GM18520 (cell line): ENCODE measurements around the gene CDC14A.
A peak's percentile ranks its signal among the peaks of the same experiment; 100 is the strongest.
"Not testable (repeated sequence)": the region's sequence is repeated elsewhere in the genome, so short reads cannot be mapped to it uniquely, and the experiment has no call there.

Source experiments
- ATAC-seq: cut with Tn5 transposase; IDR thresholded peaks from one replicate; pipeline ENCODE4 v1.9.1; 2021; ENCODE audit not compliant: unreplicated experiment

Gene CDC14A

GRCh38 chr1:100361511-100362089 lies 9.3 kb downstream of the CDC14A start:
- ATAC-seq: no peak

GRCh38 chr1:100362821-100363466 lies 10.6 kb downstream of the CDC14A start:
- no peak for ATAC-seq

DNA sequence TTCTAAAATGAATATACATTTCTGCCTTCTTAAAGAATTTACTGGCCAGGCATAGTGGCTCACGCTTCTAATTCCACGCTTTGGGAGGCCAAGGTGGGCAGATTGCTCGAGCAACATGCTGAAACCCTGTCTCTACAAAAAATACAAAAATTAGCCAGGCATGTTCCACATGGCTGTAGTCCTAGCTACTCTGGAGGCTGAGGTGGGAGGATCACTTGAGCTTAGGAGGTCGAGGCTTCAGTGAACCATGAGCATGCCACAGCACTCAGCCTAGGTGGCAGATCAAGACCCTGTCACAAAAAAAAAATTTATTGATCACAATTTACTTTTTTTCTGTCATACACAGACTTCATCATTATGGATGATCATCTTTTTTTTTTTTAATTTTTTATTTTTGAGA lies 11.5 kb downstream of the CDC14A start:
- no peak for ATAC-seq

DNA sequence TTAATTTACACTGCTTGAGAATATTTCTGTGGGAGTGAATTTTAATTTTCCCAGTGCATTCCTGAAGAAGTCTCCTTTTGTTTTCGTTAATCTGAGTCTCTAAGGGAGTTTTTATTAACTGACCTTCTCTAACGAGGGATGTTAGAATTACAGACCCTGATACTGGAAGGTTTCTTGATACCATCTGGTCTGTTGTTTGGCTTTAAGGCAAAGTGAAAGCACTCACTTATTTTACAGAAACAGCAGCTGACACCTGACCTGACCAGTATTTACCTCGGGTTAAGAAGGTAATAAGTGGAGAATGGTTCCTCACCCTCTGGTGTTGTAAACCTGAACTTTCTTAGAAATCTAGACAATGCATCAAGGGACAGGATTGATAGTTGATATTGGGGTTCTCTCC lies 12.4 kb downstream of the CDC14A start:
- no peak for ATAC-seq

DNA sequence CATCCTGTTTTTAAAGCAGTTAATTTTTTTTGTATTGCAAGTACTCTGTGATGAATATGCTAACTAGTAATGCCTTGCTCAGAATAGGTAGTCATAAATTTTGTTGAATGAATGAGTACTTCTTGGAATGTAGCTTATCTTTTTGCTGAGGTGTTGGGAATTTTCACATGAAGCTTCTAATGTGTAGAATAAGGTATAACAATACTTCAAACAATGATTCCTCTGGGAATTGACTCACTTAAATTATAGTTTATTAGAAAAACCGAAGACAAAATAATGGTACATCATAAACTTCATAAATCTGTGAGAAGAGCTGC lies 13.9 kb downstream of the CDC14A start:
- ATAC-seq: no peak

DNA sequence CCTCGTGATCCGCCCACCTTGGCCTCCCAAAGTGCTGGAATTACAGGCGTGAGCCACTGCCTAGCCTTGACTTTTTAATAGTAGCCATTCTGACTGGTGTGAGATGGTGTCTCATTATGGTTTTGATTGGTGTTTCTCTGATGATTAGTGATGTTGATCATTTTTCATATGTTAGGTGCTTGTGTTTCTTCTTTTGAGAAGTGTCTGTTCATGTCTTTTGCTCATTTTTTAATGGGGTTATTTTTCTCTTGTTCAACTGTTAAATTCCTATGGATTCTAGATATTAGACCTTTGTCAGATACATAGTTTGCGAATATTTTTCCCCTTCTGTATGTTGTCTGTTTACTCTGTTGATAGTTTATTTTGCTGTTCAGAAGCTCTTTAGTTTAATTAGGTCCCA lies 17.0 kb downstream of the CDC14A start:
- not testable (repeated sequence) for ATAC-seq

DNA sequence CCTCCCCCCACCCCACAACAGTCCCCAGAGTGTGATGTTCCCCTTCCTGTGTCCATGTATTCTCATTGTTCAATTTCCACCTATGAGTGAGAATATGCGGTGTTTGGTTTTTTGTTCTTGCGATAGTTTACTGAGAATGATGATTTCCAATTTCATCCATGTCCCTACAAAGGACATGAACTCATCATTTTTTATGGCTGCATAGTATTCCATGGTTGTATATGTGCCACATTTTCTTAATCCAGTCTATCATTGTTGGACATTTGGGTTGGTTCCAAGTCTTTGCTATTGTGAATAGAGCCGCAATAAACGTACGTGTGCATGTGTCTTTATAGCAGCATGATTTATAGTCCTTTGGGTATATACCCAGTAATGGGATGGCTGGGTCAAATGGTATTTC lies 21.6 kb downstream of the CDC14A start:
- ATAC-seq: not testable (repeated sequence)

DNA sequence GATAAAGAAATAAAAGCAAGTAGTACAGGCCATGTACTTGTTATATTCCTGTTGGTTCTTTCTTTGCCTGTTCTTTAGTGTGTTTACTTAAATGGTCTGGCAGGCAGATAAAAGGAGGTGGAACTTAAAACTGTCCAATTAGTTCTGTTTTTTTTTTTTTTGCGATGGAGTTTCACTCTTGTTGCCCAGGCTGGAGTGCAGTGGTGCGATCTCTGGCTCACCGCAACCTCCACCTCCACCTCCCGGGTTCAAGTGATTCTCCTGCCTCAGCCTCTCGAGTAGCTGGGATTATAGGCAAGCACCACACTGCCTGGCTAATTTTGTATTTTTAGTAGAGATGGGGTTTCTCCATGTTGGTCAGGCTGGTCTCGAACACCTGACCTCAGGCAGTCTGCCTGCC lies 24.6 kb downstream of the CDC14A start:
- ATAC-seq: not testable (repeated sequence)

DNA sequence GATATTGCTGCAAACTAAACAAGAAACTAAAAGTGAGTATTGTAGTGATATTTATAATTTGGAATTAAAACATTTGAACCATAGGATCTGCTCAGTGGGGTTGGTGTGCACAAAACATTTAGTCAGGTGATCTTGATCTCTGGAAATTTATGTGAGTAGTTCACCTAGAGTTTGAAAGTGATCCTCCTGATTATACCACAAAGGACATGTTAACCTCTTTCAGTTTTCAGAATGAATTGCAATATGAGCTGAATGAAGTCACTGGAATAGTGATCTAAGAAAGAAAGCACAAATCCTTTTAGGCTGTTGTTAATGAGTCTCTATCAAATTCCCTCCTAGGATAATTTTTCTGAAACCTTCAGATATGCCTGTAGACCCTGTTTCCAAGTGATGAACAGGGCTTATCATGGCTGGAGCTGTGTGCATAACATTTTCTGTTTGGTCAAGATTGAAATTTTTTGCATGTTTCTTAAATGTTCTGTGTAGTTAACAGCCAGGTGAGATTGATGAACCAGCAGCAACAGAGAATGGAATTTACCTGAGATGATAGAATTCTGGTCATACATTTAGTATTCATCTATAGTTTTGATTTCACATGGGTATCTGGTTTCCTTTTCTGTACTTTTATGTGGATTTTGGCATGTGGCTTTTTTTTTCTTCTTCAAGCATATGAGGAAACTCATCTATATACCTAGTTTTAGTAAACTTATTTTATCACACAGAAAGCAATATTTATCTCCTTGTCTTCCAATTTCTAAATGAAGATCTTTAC lies 25.5 kb downstream of the CDC14A start:
- peak; percentile 97 for ATAC-seq

DNA sequence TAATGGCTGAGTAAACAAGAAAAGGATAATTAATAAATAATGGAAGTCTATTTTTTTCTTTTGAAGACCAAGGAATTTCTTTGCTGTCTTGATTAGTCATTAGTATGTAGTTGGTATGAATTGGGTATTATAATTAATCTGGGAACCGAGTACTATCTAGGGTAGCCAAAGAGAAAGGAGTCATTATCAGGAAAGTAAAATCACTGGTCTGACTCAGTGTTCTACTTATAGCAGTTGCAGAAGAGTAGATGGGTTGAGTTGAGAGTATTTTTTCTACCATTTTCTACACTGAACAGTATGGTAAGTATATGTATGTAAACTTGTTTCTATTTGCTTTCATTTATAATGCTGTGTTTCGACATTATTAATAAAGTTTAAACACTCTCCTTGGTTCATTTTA lies 26.6 kb downstream of the CDC14A start:
- ATAC-seq: no peak

- no peak for ATAC-seq
These were observed 28.3 kb downstream of the CDC14A start for GRCh38 chr1:100380635-100381034.

DNA sequence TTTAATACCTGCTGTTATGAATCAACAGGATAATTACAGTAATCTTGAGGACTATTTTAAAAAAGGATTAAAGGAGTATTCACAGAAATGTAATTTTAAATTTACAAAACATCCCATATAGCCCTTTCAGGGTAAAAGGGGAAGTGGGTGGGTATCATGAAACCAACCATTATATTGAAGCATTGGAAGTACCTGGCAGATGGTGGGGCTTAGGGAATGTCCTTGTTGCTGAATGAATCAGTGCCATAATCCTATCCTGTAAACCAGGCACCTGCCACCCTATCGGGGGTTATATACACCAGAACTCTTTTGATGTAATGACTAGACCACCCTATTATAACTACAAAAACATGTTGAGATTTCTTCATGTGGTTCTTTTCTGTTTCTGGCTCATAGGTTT lies 30.4 kb downstream of the CDC14A start:
- no peak for ATAC-seq

GRCh38 chr1:100383743-100384405 lies 31.6 kb downstream of the CDC14A start:
- ATAC-seq: no peak

GRCh38 chr1:100387209-100387608 lies 34.9 kb downstream of the CDC14A start:
- no peak for ATAC-seq

DNA sequence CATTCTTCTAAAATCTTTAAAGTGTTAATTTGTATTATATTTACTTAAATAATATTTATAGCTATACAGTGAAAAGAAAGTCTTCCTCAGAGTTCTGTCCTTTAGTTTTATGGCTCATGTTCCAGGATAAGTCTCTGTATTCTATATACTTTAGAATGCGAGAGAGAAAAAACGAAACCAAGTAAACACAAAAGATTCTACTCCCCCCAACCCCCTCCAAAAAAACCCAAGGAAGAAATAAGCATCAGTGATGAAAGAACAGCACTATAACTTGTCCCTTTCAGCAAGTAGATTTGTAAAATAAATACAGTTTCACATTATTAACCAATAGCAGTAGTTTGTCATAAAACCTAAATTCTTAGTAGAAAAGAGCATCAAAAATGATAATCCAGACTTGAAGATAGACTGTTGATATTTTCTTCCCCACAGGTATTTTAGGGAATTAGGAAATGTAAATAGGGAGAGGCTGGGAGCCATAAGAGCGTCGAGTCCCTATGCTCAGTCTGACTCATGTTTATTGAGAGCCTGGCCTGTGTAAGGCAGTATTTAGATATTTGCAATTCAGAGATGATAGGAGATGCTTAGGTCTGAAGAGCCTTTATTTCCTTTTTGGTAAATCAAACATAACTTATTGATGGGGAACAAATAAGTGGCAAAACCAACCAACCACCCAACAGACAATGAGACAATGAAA lies 35.5 kb downstream of the CDC14A start:
- no peak for ATAC-seq

- no peak for ATAC-seq
These were observed 38.2 kb downstream of the CDC14A start for GRCh38 chr1:100390531-100390930.

GRCh38 chr1:100391675-100392074 lies 39.4 kb downstream of the CDC14A start:
- no peak for ATAC-seq

GRCh38 chr1:100392756-100393155 lies 40.5 kb downstream of the CDC14A start:
- ATAC-seq: no peak

DNA sequence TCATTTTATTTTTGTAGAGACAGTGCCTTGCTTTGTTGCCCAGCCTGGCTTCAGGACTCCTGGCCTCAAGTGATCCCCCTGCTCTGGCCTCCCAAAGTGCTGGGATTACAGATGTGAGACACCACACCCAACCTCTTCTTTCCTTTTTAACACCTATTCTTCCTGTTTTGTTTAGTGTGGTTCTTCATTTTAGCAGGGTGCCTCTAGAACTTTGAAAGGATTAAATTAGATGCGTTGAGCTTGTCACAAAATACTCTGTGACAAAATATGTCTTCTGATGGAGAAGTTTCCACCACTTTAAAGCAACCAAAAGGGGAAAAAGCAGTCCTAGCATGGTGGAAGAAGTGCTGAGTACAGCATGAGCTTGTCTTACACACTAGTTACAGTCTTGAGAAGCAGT lies 42.0 kb downstream of the CDC14A start:
- no peak for ATAC-seq

GRCh38 chr1:100395913-100396312 lies 43.6 kb downstream of the CDC14A start:
- ATAC-seq: no peak

GRCh38 chr1:100396651-100397050 lies 44.3 kb downstream of the CDC14A start:
- no peak for ATAC-seq
